Endothelial cell of umbilical vein (primary cell): ENCODE results near the gene FALEC. TPM values are rescaled to one million over a fixed set of nuclear protein-coding genes. Genes with fewer than 3 reads are reported as not detected.

Experiments used
- BruUV-seq: library from RNA; stranded (reverse); fragments of 400-500 nt; replicated peaks from 2 replicates; lab custom pipeline; 2021; lab: Mats Ljungman, UMichigan
- CTCF ChIA-PET: fragments of 300-600, 350-600 bp; sonication (Branson Sonifier 250); formaldehyde crosslinking; loops from one replicate; lab custom pipeline; 2021; ENCODE audit warnings: antibody characterized with exemption, inconsistent platforms; lab: Charles Lee
- POLR2A ChIA-PET: fragments of 300-600, 350-600 bp; sonication (Branson Sonifier 250); formaldehyde crosslinking; loops from one replicate; lab custom pipeline; 2021; ENCODE audit warnings: antibody characterized with exemption, inconsistent platforms; lab: Charles Lee
- DNase-seq: peaks from one replicate; pipeline ENCODE4 v3.0.0-alpha.2; 2011; ENCODE audit warnings: low read depth, low spot score
- FAIRE-seq: peaks from 2 replicates; lab custom pipeline; 2011; peaks lifted over from hg19 to GRCh38; lab: Jason Lieb, UNC
- H2AFZ ChIP-seq: 2 replicates; pipeline ENCODE4 v1.6.0; 2012; ENCODE audit warnings: low read depth, low read length, control low read depth, inconsistent platforms
- H3K27ac ChIP-seq: 2 replicates; pipeline ENCODE4 v1.5.1; 2011; ENCODE audit warnings: low read depth, mild to moderate bottlenecking, control low read depth, low read length, moderate library complexity; ENCODE audit not compliant: insufficient read depth
- H3K27me3 ChIP-seq, 2 experiments: 2 replicates each; pipeline versions ENCODE4 v1.6.0 to v1.6.1; 2011; ENCODE audit warnings: low read length in 2 of 2, mixed read lengths in 1 of 2; ENCODE audit not compliant: control insufficient read depth in 2 of 2, insufficient read depth in 2 of 2
- H3K36me3 ChIP-seq, 2 experiments: 2 replicates in 1 of 2; 3 replicates in 1 of 2; pipeline ENCODE4 v1.5.1; 2011; ENCODE audit warnings: low read length in 2 of 2, mild to moderate bottlenecking in 1 of 2, moderate library complexity in 1 of 2; ENCODE audit not compliant: control insufficient read depth in 2 of 2, insufficient read depth in 2 of 2; ENCODE audit errors: extremely low read depth in 1 of 2
- H3K4me1 ChIP-seq: 3 replicates; pipeline ENCODE4 v1.5.1; 2011; ENCODE audit warnings: mild to moderate bottlenecking, low read length; ENCODE audit not compliant: control insufficient read depth, insufficient read depth; ENCODE audit errors: extremely low read depth
- H3K4me2 ChIP-seq: 2 replicates; pipeline ENCODE4 v1.6.1; 2011; ENCODE audit warnings: low read length, control low read depth, mixed read lengths; ENCODE audit not compliant: insufficient read depth
- H3K4me3 ChIP-seq, 3 experiments: fragments of 200-600 bp in 1 of 3; sonication (generic), shearing (Covaris generic) in 1 of 3; replicated peaks in 1 of 3; 2 replicates each; pipeline ENCODE4 v1.5.1; 2011 to 2016; ENCODE audit warnings: control low read depth in 3 of 3, low read length in 3 of 3, mild to moderate bottlenecking in 2 of 3, inconsistent platforms in 1 of 3, low read depth in 1 of 3, moderate library complexity in 1 of 3; ENCODE audit not compliant: insufficient read depth in 1 of 3
- H3K79me2 ChIP-seq: 2 replicates; pipeline ENCODE4 v1.6.0; 2012; ENCODE audit warnings: low read length, inconsistent platforms; ENCODE audit not compliant: control insufficient read depth, insufficient read depth
- H3K9ac ChIP-seq: replicated peaks from 2 replicates; pipeline ENCODE3; 2011; ENCODE audit warnings: low read length, control low read depth; ENCODE audit not compliant: insufficient read depth; ENCODE audit errors: extremely low read depth
- H3K9me1 ChIP-seq: replicated peaks from 3 replicates; pipeline ENCODE4 v1.6.0; 2011; ENCODE audit warnings: mild to moderate bottlenecking, low read length; ENCODE audit not compliant: control insufficient read depth, insufficient read depth; ENCODE audit errors: extremely low read depth
- H3K9me3 ChIP-seq: replicated peaks from 2 replicates; pipeline ENCODE4 v1.5.1; 2012; ENCODE audit warnings: low read length, inconsistent platforms; ENCODE audit not compliant: control insufficient read depth, insufficient read depth
- H4K20me1 ChIP-seq: replicated peaks from 2 replicates; pipeline ENCODE3; 2011; ENCODE audit warnings: mild to moderate bottlenecking, low read length; ENCODE audit not compliant: control insufficient read depth, insufficient read depth; ENCODE audit errors: extremely low read depth
- EZH2 ChIP-seq: IDR thresholded peaks from 2 replicates; pipeline ENCODE4 v1.6.1; 2012; ENCODE audit warnings: borderline replicate concordance, low read depth, mild to moderate bottlenecking, moderate library complexity, low read length, inconsistent platforms; ENCODE audit not compliant: severe bottlenecking
- FOS ChIP-seq: IDR thresholded peaks from 2 replicates; pipeline ENCODE4 v1.6.1; 2011; ENCODE audit warnings: mild to moderate bottlenecking, low read length, moderate library complexity, borderline replicate concordance; ENCODE audit not compliant: insufficient read depth
- GATA2 ChIP-seq: IDR thresholded peaks from 2 replicates; pipeline ENCODE4 v1.7.0; 2011; ENCODE audit warnings: low read depth, mild to moderate bottlenecking, moderate library complexity, mixed read lengths, low read length; ENCODE audit not compliant: insufficient read length, insufficient read depth
- JUN ChIP-seq: IDR thresholded peaks from 2 replicates; pipeline ENCODE4 v1.6.1; 2011; ENCODE audit warnings: borderline replicate concordance, low read depth; ENCODE audit not compliant: insufficient read length, insufficient read depth
- MYC ChIP-seq: IDR thresholded peaks from one replicate; pipeline ENCODE4 v1.6.1; 2011; ENCODE audit warnings: mild to moderate bottlenecking, low read depth, low read length
- POLR2A ChIP-seq: IDR thresholded peaks from 2 replicates; pipeline ENCODE4 v1.6.1; 2012; ENCODE audit warnings: low read depth, mild to moderate bottlenecking, control low read depth, low read length
- POLR2AphosphoS5 ChIP-seq: IDR thresholded peaks from 2 replicates; pipeline ENCODE4 v1.6.1; 2012; ENCODE audit warnings: low read depth, mild to moderate bottlenecking, control low read depth, low read length, moderate library complexity; ENCODE audit not compliant: insufficient read depth
- dilution Hi-C: fragments of 300-500 bp; cut with MboI; formaldehyde crosslinking; loops from one replicate; pipeline ENCODE4 v1.15.0; 2019; ENCODE audit warnings: low sequenced_read_pairs; ENCODE audit not compliant: extremely low pct_ligation_motif_present
- intact Hi-C: fragments of 100-400 bp; cut with micrococcal nuclease; formaldehyde crosslinking; loops from one replicate; pipeline ENCODE4 v1.10.0; 2022
- polyA plus RNA-seq, 4 experiments: library from polyadenylated mRNA; depleted of rRNA in 3 of 4; stranded (reverse) in 3 of 4; unstranded in 1 of 4; fragments of >200 nt; gene quantifications; 2 replicates each; pipeline versions ENCODE4 v1.2.1 to v1.2.3, GENCODE V29; 2011 to 2012; ENCODE audit warnings: missing spikeins in 1 of 4
- total RNA-seq: library from RNA; stranded (reverse); gene quantifications from 2 replicates; pipeline ENCODE4 v1.2.3, GENCODE V29; 2021
- TF ChIP-seq, protein P1 (sequence below): IDR thresholded peaks from 2 replicates; pipeline ENCODE4 v1.6.1; 2011; ENCODE audit not compliant: insufficient read depth, insufficient read length
- TF ChIP-seq, protein P2 (sequence below), 2 donors: IDR thresholded peaks; 1 replicate in 1 of 2; 2 replicates in 1 of 2; pipeline ENCODE4 v1.5.1; 2011; ENCODE audit warnings: low read length in 2 of 2, mild to moderate bottlenecking in 2 of 2, moderate library complexity in 2 of 2, control low read depth in 1 of 2, inconsistent platforms in 1 of 2, low read depth in 1 of 2; ENCODE audit not compliant: insufficient read depth in 1 of 2; ENCODE audit errors: extremely low read depth in 1 of 2

Gene FALEC
- total and polyA plus RNA-seq, 2 donors (not counting 3 experiments of a cell fraction or from before 2014, with no cell fraction given): not detected

DNA sequence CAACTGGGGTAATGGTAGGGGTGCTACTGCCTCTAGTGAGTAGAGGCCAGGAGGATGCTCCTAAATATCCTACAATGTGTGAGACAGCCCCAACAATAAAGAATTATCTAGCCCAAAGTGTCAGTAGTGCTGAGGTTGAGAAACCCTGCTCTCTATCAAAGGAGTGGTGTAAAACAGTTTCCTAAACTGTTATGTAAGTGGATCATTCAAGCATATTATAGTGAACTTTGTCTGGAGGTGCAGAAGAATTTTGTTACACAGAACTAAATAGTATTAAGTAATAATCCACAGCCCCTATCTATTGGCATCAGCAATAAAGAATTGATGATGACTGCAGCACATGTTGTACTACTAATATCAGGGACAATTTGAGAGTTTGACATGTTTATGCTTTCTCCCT, 48.6 kb upstream of the FALEC start:
- Histone ChIP-seq H3K79me2 (no peaks in the 10 kb centered on the region), H3K4me3 (no peak overlapping the region), H3K27ac (no peak overlapping the region), H3K27me3 (no peaks in the 10 kb centered on the region), H3K9me3 (no peaks in the 10 kb centered on the region), H3K4me1 (no peaks in the 10 kb centered on the region), H3K4me2 (no peak overlapping the region), H3K9ac (no peak overlapping the region), H3K9me1 (no peaks in the 10 kb centered on the region), H4K20me1 (no peaks in the 10 kb centered on the region), H3K36me3 (peaks cover 4 to 17% of the 10 kb centered on the region in 2 experiments), H2AFZ (no peak overlapping the region)
- intact Hi-C loops (no loop called here), dilution Hi-C loops (no loop called here)
- TF ChIP-seq, protein P1, sequence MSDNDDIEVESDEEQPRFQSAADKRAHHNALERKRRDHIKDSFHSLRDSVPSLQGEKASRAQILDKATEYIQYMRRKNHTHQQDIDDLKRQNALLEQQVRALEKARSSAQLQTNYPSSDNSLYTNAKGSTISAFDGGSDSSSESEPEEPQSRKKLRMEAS: no peak
- no peak for TF ChIP-seq POLR2AphosphoS5
- no TSS peak for BruUV-seq
- DNase-seq: no peak
- ChIA-PET CTCF (no interaction called here), POLR2A (no interaction called here)
- no peak for FAIRE-seq

DNA sequence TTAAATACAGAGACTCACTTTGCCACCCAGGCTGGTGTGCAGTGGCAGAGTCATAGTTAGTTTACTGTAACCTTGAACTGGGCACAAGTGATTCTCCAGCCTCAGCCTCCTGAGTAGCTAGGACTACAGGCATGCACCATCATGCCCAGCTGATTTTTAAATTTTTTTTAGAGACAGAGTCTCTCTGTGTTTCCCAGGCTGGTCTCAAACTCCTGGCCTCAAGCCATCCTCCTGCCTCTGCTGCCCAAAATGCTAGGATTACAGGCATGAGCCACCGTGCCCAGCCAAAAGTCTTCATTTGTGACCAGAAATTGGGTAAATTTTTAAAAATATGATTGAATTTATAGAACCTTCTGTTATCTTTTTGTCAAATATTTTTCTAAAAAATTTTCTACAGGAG, 46.3 kb upstream of the FALEC start:
- no TSS peak for BruUV-seq
- TF ChIP-seq MYC: no peak
- no peak for TF ChIP-seq POLR2AphosphoS5
- no peak for TF ChIP-seq JUN
- TF ChIP-seq POLR2A: no peak
- TF ChIP-seq, protein P1: no peak
- TF ChIP-seq, protein P2, sequence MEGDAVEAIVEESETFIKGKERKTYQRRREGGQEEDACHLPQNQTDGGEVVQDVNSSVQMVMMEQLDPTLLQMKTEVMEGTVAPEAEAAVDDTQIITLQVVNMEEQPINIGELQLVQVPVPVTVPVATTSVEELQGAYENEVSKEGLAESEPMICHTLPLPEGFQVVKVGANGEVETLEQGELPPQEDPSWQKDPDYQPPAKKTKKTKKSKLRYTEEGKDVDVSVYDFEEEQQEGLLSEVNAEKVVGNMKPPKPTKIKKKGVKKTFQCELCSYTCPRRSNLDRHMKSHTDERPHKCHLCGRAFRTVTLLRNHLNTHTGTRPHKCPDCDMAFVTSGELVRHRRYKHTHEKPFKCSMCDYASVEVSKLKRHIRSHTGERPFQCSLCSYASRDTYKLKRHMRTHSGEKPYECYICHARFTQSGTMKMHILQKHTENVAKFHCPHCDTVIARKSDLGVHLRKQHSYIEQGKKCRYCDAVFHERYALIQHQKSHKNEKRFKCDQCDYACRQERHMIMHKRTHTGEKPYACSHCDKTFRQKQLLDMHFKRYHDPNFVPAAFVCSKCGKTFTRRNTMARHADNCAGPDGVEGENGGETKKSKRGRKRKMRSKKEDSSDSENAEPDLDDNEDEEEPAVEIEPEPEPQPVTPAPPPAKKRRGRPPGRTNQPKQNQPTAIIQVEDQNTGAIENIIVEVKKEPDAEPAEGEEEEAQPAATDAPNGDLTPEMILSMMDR (IDR thresholded peaks at IDR 0.05; ENCODE audit: extremely low read depth in 1 of 2, insufficient read depth in 1 of 2, low read depth in 1 of 2, low read length in 2 of 2): no peak
- no peak for TF ChIP-seq EZH2
- TF ChIP-seq FOS: no peak
- TF ChIP-seq GATA2: no peak
- H3K79me2 ChIP-seq: no peaks in the 10 kb centered on the region
- no peaks in the 10 kb centered on the region for H4K20me1 ChIP-seq
- no peaks in the 10 kb centered on the region for H3K27me3 ChIP-seq
- H3K9me3 ChIP-seq: no peaks in the 10 kb centered on the region
- no peak overlapping the region for H3K9ac ChIP-seq
- no peaks in the 10 kb centered on the region for H3K4me1 ChIP-seq
- no peak overlapping the region for H3K27ac ChIP-seq
- dilution Hi-C loops (no loop called here), intact Hi-C loops (no loop called here)
- no peak overlapping the region for H2AFZ ChIP-seq
- H3K4me3 ChIP-seq: no peak overlapping the region
- H3K36me3 ChIP-seq: peaks cover 4 to 24% of the 10 kb centered on the region in 2 experiments
- no peak overlapping the region for H3K4me2 ChIP-seq
- no peak for DNase-seq
- ChIA-PET POLR2A (no interaction called here), CTCF (interaction anchor here (0.8 kb wide), 1 partner anchor 64 kb away, joined by 3 read pairs; no protein-coding TSS in a partner anchor)
- H3K9me1 ChIP-seq: no peaks in the 10 kb centered on the region
- no peak for FAIRE-seq
